NCI-H2196 (cell line): ENCODE measurements around the gene NR4A1.
A peak's percentile ranks its signal among the peaks of the same experiment; 100 is the strongest.

Experiments used
- DNase-seq: peaks from one replicate; lab custom pipeline; 2025; ENCODE audit not compliant: unreplicated experiment; lab: John Stamatoyannopoulos, UW

Gene NR4A1

DNA sequence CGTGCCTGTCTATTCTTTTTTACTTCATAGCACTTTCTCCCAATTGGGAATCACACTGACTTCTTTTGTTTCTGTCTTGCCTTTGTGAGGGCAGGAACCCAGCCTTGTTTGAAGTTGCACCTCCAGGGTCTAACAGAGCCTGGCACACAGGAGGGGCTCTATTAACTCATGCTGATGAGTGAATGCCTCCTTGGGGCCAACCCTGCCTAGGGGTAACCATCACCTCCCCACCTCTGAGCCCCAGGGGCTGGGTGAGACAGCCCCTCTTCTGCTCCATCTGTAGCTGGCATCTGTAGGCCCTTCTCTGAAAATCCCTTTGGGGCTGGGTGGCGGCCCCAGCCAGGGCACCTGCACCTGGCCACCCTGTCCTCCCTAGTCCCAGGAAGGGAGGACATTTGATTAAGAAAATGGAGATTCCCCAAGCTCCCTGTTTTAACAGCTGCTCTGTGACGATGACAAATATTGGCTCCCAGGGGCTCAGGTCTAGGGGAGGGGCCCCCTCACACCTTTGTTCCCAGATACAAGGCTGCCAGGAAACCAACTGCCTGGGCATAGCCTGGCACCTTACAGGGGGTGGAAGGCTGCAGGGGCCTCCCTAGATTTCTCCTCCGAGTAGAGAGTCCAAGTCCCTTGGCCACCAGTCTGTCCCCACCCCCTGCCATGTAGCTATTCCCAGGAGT is 32.7 kb upstream of the NR4A1 start:
- DNase-seq: no peak

GRCh38 chr12:52019113-52019770 is 32.0 kb upstream of the NR4A1 start:
- no peak for DNase-seq

DNA sequence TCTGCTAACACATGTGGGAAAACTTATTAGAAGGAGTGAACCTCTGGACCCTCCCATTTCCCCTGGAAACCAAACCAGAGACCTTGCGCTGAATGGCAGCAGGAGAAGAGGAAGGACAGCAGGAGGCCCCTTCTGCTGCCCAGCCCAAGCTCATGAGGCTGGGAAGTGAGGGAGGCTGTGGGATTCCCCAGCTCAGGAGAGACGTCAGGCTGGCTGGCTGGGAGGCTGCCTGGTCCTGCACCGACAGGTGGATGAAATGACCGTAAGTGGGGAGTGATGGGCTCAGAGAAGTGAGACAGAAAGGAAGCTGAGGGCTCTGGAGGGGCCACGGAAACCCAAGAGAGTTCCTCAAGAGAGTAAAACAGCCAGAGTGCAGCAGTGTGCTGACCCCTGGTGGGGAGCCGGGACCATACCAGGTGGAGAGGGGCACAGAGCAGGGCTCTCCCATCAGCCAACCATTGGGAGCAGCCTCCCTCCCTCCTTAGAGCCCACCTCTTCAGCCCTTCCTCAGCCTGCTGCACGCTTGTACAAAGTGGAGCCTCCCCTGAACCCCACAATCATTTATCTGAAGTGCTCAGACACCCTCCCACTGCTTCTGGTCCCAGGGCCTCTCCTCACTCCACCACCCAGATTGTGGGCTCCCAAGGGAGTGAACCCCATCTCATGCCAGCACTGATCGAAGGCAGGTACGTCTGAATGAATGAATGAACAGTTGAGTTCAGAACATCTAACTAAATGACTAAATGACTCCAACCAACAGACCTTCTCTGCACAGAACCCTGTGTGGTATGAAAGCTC is 30.5 kb upstream of the NR4A1 start:
- peak; percentile 52 for DNase-seq

GRCh38 chr12:52022841-52023181 is 28.4 kb upstream of the NR4A1 start:
- DNase-seq: no peak

DNA sequence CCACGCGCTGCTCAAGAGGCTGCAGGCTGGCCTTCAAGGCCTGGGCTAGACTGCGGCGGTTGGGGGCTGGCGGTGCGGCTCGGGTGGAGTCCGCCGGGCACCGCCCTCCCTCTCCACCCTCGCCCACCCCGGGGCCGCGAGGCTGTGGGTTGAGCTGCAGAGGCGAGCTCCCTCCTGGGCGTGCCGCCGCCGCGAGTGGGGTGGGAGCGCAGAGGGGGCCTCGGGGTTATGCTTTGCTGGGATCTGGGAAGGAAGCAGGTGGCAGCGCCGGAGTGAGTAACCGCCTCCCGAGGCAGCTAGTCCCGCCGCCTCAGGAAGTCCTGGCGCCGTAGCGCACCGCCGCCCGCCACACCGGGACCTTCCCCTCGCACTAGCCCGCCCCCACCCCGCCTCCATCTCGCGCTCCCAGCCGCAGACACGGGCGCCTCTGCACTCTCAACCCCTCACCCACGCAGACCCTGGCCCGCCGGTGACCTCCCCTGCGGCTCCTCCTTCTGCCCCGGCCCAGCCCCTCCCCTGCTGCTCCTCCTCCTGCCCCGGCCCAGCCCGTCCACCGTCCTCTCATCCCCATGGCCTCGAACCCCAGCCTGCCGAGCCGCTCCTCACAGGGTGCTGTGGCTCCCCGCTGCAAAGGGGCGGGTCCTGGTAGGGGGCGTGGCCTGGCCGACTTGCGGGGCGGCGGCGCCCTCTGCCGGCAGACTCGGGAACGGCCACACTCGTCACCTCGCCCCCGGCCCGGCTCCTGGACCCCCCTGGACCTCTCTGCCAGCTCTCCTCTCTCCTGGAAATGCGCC is 27.9 kb upstream of the NR4A1 start:
- DNase-seq: peak; percentile 86

GRCh38 chr12:52023976-52024688 is 27.1 kb upstream of the NR4A1 start:
- no peak for DNase-seq

- DNase-seq: no peak
These were observed 26.4 kb upstream of the NR4A1 start for GRCh38 chr12:52024845-52025230.

GRCh38 chr12:52026263-52026662 is 25.0 kb upstream of the NR4A1 start:
- DNase-seq: no peak

DNA sequence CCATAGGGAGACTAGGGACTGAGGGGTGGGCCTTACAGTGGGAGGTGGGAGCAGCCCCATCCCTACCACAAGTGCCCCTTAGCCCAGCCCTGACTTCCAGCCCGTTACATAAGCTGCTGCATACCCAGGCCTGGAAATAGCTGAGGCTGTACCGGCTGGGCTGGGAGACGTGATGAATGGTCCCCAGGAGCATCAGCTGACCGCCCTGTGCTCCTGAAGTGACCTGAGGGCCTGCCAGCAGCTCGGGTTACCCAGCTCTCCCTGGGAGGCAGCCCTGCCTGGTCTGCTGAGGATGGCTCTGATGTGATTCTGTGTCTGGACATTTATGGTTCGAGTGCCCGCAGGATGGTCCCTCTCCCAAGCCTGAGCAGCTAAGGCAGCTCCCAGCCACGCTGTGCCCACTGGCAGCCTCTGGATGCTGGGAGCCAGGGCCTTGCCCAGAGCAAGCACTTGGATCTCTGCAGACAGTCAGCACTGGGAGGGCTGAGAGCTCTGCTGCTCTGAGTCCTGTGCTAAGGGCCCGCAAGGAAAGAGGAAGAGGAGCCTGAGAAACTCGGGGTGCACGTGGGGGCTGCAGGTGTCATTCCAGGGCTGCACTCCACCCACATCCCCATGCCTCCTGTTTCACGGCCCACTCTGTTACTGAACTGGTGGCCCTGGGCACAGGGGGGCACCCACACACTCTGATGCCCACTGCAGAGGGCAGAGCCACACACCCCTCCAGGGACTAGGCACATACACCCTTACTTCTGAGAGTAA is 24.0 kb upstream of the NR4A1 start:
- peak; percentile 57 for DNase-seq

DNA sequence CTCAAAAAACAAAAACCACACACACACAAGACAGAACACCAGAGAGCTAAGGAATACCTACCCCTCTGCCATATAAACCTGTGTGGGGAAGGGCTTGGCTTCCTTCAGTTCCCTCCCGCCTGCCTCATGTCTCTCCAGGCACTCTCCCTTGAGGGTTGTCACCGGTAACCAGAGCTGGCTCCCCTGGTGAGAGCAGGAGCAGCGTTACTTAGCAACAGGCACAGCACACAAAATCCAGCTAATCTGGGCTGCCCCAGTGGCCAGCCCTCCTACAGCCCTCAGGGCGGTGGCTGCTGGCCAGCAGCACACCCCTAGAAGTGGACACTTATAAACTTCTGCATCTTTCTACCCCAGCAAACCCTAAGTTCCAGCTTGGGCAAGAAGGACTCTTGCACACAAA is 21.6 kb upstream of the NR4A1 start:
- DNase-seq: peak; percentile 92

- DNase-seq: peak; percentile 49
These were observed 18.8 kb upstream of the NR4A1 start for GRCh38 chr12:52032446-52032803.

DNA sequence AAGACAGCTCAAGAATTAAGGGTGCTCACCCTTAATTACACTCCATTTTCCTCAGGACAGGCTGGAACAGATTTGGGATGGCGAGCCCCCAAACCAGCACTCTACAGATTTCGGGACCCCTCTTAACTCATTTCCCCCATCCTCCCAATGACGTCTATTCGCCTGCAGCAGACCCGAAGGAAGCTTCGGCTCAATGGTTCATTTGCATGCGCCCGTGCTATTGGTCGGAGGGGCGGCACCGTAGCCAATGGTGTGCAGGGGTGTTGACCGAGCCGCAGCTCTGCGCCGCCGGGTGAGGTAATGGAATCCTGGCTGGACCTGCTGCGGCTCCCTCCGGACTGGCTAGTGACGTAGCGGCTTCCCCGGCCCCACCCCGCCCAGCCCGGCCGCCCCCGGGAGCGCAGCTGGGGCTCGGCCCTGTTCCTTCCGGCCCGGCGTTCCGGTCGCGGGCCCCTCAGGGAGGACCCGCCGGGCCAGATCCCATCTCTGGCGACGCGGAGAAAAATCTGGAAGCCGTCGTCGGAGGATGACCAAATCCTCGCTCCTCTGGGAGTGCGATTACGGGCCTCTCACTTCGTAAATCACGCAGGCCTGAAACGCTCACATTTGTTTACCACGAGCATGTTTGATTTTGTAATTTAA is 18.3 kb upstream of the NR4A1 start:
- peak; percentile 96 for DNase-seq

DNA sequence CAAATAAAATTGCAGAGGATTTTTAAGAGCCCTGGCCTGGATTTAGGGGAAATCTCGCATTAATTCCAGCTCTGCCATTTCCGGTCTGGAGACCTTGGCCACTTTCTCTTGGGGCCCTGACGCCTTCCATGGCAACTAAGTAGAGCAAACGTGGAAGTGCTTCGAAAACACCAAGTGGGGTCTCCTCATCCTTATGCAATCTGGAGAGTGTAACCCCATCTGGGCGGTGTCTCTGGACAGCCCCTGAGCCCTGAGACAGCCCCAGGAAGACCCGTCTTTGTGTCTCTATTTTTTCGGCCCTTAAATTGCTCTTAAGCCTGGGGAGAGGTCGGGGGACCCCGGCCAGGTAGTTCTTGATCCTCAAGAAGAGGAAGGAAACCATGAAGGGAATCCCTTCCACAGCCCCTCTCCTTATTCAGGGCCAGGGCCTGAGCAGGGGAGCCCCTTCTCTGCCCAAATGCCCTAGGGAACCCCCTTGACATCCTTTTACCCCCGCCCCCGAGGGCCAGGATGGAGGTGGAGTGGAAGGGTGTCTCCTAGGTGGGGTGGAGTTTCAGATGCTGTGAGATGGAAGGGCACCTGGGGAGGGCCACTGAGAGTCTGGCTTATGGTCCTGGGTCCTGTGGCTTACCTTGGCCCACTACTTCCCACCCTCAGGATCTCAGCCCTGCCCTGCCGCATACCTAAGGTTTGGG is 17.6 kb upstream of the NR4A1 start:
- DNase-seq: no peak

- DNase-seq: no peak
These were observed 16.1 kb upstream of the NR4A1 start for GRCh38 chr12:52035190-52035589.

DNA sequence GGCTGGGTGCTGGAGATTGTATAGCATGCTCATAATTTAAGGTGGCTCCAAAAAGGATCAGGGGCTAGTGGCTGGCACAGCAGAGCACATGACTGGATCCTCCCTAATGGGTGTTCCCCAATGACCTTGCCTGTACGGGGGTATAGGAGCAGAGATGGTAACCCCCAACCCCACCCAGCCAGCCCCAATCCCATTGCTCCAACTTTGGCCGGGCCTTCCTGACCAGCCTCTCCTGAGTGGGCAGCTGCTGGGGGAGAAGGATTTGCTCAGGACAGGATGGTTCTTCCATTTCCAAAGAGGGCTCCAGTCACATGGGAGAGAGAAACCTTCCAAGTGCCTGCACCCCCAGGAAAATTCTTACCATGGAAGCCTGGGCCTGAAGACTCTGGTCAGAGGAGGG is 15.3 kb upstream of the NR4A1 start:
- no peak for DNase-seq

GRCh38 chr12:52036587-52037171 is 14.6 kb upstream of the NR4A1 start:
- peak; percentile 88 for DNase-seq

GRCh38 chr12:52037248-52037861 is 13.9 kb upstream of the NR4A1 start:
- no peak for DNase-seq

DNA sequence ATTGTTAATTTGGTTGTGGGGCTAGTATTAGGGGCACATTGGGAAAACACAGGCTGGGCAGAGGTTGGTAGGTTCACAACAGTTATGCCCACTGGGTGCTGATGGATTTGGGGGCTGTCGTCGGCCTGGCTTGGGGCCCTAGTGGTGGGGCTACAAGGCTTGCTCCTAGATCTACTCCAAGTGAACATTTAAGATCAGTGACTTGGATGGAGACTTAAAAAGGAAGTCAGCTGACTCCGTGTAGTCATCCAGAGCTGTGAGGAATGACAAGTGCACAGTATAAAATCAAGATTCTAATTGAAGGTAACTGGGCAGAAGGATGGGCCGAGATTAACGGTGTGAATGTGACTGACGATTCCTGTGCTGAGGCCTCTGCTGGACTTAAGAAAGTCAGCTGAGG is 12.8 kb upstream of the NR4A1 start:
- DNase-seq: no peak
